ENCODE data around the gene ANKRD10.

The ANKRD10 gene

GRCh38 chr13:110854866-110855265 lies 60.0 kb downstream of the ANKRD10 start:
- H3K4me1 ChIP-seq (ENCODE audit: insufficient read depth, insufficient read length), result peaks cover 7% of the 10 kb centered on the region
- H3K9me3 ChIP-seq (ENCODE audit: insufficient read depth, low read length), result 0 out of 2 replicates have a peak, but pooled peaks cover 7% of the 10 kb centered on the region
- H3K4me3 ChIP-seq (ENCODE audit: insufficient read length, low read depth), result no peak overlapping the region
- no peaks in the 10 kb centered on the region for H3K36me3 ChIP-seq (ENCODE audit: insufficient read depth, insufficient read length, low read length)
- DNase-seq (ENCODE audit: low read depth, low spot score), result no peak
- H3K27me3 ChIP-seq (ENCODE audit: insufficient read depth, insufficient read length), result no peaks in the 10 kb centered on the region
- no peak overlapping the region for H3K9ac ChIP-seq (ENCODE audit: insufficient read length, low read depth)
- TF ChIP-seq ZNF274 (IDR thresholded peaks at IDR 0.05; ENCODE audit: low read depth, low read length) (no peak), SUZ12 (IDR thresholded peaks at IDR 0.05; ENCODE audit: extremely low read depth, insufficient read depth, insufficient read length) (no peak), YY1 (IDR thresholded peaks at IDR 0.05; ENCODE audit: insufficient read depth, insufficient read length) (no peak)

- H3K27me3 ChIP-seq (ENCODE audit: insufficient read depth, insufficient read length), result no peaks in the 10 kb centered on the region
- no peak overlapping the region for H3K4me3 ChIP-seq (ENCODE audit: insufficient read length, low read depth)
- H3K9ac ChIP-seq (ENCODE audit: insufficient read length, low read depth), result no peak overlapping the region
- TF ChIP-seq YY1 (IDR thresholded peaks at IDR 0.05; ENCODE audit: insufficient read depth, insufficient read length) (no peak), SUZ12 (IDR thresholded peaks at IDR 0.05; ENCODE audit: extremely low read depth, insufficient read depth, insufficient read length) (no peak), ZNF274 (IDR thresholded peaks at IDR 0.05; ENCODE audit: low read depth, low read length) (no peak)
- DNase-seq (ENCODE audit: low read depth, low spot score), result no peak
- 0 out of 2 replicates have a peak, but pooled peaks cover 7% of the 10 kb centered on the region for H3K9me3 ChIP-seq (ENCODE audit: insufficient read depth, low read length)
- H3K4me1 ChIP-seq (ENCODE audit: insufficient read depth, insufficient read length), result peaks cover 7% of the 10 kb centered on the region
- H3K36me3 ChIP-seq (ENCODE audit: insufficient read depth, insufficient read length, low read length), result no peaks in the 10 kb centered on the region
Measured at GRCh38 chr13:110853235-110853721, 61.6 kb downstream of the ANKRD10 start.

GRCh38 chr13:110850840-110851239 lies 64.0 kb downstream of the ANKRD10 start:
- Histone ChIP-seq H3K27me3 (ENCODE audit: insufficient read depth, insufficient read length) (no peaks in the 10 kb centered on the region), H3K9ac (ENCODE audit: insufficient read length, low read depth) (no peak overlapping the region), H3K4me3 (ENCODE audit: insufficient read length, low read depth) (no peak overlapping the region), H3K36me3 (ENCODE audit: insufficient read depth, insufficient read length, low read length) (no peaks in the 10 kb centered on the region), H3K9me3 (ENCODE audit: insufficient read depth, low read length) (no peaks in the 10 kb centered on the region), H3K4me1 (ENCODE audit: insufficient read depth, insufficient read length) (peaks cover 7% of the 10 kb centered on the region)
- no peak for TF ChIP-seq SUZ12 (IDR thresholded peaks at IDR 0.05; ENCODE audit: extremely low read depth, insufficient read depth, insufficient read length)
- no peak for TF ChIP-seq YY1 (IDR thresholded peaks at IDR 0.05; ENCODE audit: insufficient read depth, insufficient read length)
- no peak for TF ChIP-seq ZNF274 (IDR thresholded peaks at IDR 0.05; ENCODE audit: low read depth, low read length)
- no peak for DNase-seq (ENCODE audit: low read depth, low spot score)

GRCh38 chr13:110850006-110850405 lies 64.9 kb downstream of the ANKRD10 start:
- TF ChIP-seq YY1 (IDR thresholded peaks at IDR 0.05; ENCODE audit: insufficient read depth, insufficient read length), result no peak
- TF ChIP-seq ZNF274 (IDR thresholded peaks at IDR 0.05; ENCODE audit: low read depth, low read length), result no peak
- no peak for TF ChIP-seq SUZ12 (IDR thresholded peaks at IDR 0.05; ENCODE audit: extremely low read depth, insufficient read depth, insufficient read length)
- Histone ChIP-seq H3K4me1 (ENCODE audit: insufficient read depth, insufficient read length) (peaks cover 7% of the 10 kb centered on the region), H3K4me3 (ENCODE audit: insufficient read length, low read depth) (no peak overlapping the region), H3K9ac (ENCODE audit: insufficient read length, low read depth) (no peak overlapping the region), H3K36me3 (ENCODE audit: insufficient read depth, insufficient read length, low read length) (no peaks in the 10 kb centered on the region), H3K27me3 (ENCODE audit: insufficient read depth, insufficient read length) (no peaks in the 10 kb centered on the region), H3K9me3 (ENCODE audit: insufficient read depth, low read length) (no peaks in the 10 kb centered on the region)
- DNase-seq (ENCODE audit: low read depth, low spot score), result no peak

- Histone ChIP-seq H3K4me3 (ENCODE audit: insufficient read length, low read depth) (no peak overlapping the region), H3K27me3 (ENCODE audit: insufficient read depth, insufficient read length) (no peaks in the 10 kb centered on the region), H3K36me3 (ENCODE audit: insufficient read depth, insufficient read length, low read length) (no peaks in the 10 kb centered on the region), H3K4me1 (ENCODE audit: insufficient read depth, insufficient read length) (peaks cover 1% of the 10 kb centered on the region), H3K9ac (ENCODE audit: insufficient read length, low read depth) (no peak overlapping the region), H3K9me3 (ENCODE audit: insufficient read depth, low read length) (no peaks in the 10 kb centered on the region)
- TF ChIP-seq YY1 (IDR thresholded peaks at IDR 0.05; ENCODE audit: insufficient read depth, insufficient read length), result no peak
- TF ChIP-seq SUZ12 (IDR thresholded peaks at IDR 0.05; ENCODE audit: extremely low read depth, insufficient read depth, insufficient read length), result no peak
- no peak for TF ChIP-seq ZNF274 (IDR thresholded peaks at IDR 0.05; ENCODE audit: low read depth, low read length)
- no peak for DNase-seq (ENCODE audit: low read depth, low spot score)
Measured at GRCh38 chr13:110845520-110845919, 69.3 kb downstream of the ANKRD10 start.

- no peaks in the 10 kb centered on the region for H3K36me3 ChIP-seq (ENCODE audit: insufficient read depth, insufficient read length, low read length)
- no peaks in the 10 kb centered on the region for H3K4me1 ChIP-seq (ENCODE audit: insufficient read depth, insufficient read length)
- no peaks in the 10 kb centered on the region for H3K27me3 ChIP-seq (ENCODE audit: insufficient read depth, insufficient read length)
- H3K4me3 ChIP-seq (ENCODE audit: insufficient read length, low read depth), result no peak overlapping the region
- H3K9me3 ChIP-seq (ENCODE audit: insufficient read depth, low read length), result no peaks in the 10 kb centered on the region
- no peak for DNase-seq (ENCODE audit: low read depth, low spot score)
- no peak for TF ChIP-seq YY1 (IDR thresholded peaks at IDR 0.05; ENCODE audit: insufficient read depth, insufficient read length)
- TF ChIP-seq SUZ12 (IDR thresholded peaks at IDR 0.05; ENCODE audit: extremely low read depth, insufficient read depth, insufficient read length), result no peak
- TF ChIP-seq ZNF274 (IDR thresholded peaks at IDR 0.05; ENCODE audit: low read depth, low read length), result no peak
- no peak overlapping the region for H3K9ac ChIP-seq (ENCODE audit: insufficient read length, low read depth)
Measured at GRCh38 chr13:110841846-110842245, 73.0 kb downstream of the ANKRD10 start.

- Histone ChIP-seq H3K4me1 (ENCODE audit: insufficient read depth, insufficient read length) (no peaks in the 10 kb centered on the region), H3K4me3 (ENCODE audit: insufficient read length, low read depth) (no peak overlapping the region), H3K27me3 (ENCODE audit: insufficient read depth, insufficient read length) (no peaks in the 10 kb centered on the region), H3K9me3 (ENCODE audit: insufficient read depth, low read length) (no peaks in the 10 kb centered on the region), H3K9ac (ENCODE audit: insufficient read length, low read depth) (no peak overlapping the region), H3K36me3 (ENCODE audit: insufficient read depth, insufficient read length, low read length) (no peaks in the 10 kb centered on the region)
- DNase-seq (ENCODE audit: low read depth, low spot score), result no peak
- TF ChIP-seq ZNF274 (IDR thresholded peaks at IDR 0.05; ENCODE audit: low read depth, low read length), result no peak
- TF ChIP-seq YY1 (IDR thresholded peaks at IDR 0.05; ENCODE audit: insufficient read depth, insufficient read length), result no peak
- no peak for TF ChIP-seq SUZ12 (IDR thresholded peaks at IDR 0.05; ENCODE audit: extremely low read depth, insufficient read depth, insufficient read length)
Measured at GRCh38 chr13:110841406-110841805, 73.5 kb downstream of the ANKRD10 start.

Data from NT2/D1 (cell line).